CD4-positive, alpha-beta T cell treated with Interferon gamma for 1 hour (primary cell): ENCODE results near the gene PLXND1.
"Not testable (repeated sequence)": the region's sequence is repeated elsewhere in the genome, so short reads cannot be mapped to it uniquely, and the experiment has no call there.

Experiments
- DNase-seq: peaks from one replicate; pipeline ENCODE4 v3.0.0-alpha.2; 2020

Gene PLXND1

DNA sequence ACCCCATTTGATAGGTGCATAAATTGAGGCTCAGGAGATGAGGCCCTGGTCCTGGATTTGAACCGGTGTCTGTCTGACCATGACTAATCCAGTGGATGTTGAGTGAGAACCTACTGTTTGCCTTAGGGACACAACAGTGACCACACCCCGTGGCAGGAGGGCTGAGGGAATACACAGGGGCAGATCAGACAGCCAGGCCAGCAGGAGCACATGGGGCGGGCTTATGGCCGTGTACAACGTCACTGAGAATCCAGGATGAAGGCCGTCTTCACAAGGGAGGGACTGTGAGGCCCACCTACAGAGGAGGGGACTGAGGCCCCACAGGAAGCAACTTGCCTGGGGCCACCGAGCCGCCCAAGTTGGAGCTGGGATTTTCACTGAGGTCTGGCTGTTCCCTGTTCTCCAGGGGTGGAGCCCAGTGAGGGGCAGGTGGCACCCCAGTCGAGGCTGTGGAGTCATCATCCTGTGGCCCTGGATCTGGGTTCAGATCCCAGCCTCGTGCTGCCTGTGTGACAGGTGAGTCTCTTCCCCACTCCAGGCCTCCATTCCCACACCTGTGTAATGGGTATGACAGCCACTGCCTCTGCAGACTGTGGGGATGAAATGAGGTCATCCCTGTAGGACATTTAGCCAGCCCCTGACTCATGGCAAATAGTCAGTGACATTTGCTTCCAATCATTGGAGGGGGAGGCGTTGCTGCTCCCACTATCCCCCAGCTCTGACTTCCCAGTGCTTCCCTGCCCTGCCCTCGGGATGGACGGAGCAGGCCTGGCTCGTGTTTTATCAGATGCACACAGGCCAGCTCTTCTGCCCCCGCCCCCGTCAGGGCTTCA is 6.3 kb upstream of the PLXND1 start:
- DNase-seq, result no peak

DNA sequence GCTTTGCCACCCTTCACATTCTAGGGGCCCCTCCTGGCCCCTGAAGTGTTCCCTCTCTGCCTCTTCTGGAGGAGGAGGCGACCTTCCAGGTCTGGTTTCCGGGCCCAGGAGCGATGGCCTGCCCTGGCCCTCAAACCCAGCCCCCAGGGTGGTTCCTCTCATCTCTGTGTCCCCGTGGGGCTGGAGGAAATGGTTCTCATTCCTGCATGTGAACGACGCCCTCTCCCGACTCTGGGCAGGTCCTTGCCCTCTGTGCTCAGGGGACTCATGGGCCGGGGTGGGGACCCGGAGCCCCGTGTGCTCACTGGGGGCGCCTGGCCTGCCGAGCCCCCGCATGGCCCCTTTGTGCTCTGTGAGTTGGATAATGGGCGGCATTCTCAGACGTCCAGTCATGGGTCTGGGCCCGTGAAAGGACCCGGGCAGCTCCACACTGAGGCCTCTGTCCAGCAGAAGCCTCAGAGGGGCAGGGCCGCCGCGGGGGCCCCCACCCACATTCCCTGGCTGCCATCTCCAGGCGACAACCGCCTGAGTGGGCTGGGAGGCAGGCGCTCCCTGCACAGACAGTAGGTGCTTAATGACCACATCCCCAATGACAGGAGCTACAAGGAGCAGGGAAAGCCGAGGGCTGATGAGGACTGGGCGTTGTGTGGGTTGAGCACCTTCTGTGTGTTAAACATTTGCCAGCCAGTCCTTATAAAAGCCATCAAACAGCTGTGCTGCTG is 5.5 kb upstream of the PLXND1 start:
- DNase-seq, result no peak

DNA sequence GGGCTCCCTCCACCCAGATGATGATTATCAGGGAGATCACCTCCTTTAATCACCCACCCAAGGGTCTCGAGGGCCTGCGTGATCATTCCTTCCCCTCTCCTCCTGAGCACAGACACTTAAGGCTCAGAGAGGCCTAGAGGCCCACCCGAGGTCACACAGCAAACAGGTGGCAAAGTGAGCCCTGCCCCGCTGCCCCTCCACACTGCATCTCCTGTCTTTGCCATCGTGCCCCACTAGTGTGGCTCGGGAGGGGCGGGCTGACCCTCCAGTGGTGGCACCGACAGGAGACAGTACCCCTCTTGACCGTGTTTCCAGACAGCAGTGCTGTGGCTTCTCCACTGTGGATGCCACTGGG is 4.9 kb upstream of the PLXND1 start:
- no peak for DNase-seq

DNA sequence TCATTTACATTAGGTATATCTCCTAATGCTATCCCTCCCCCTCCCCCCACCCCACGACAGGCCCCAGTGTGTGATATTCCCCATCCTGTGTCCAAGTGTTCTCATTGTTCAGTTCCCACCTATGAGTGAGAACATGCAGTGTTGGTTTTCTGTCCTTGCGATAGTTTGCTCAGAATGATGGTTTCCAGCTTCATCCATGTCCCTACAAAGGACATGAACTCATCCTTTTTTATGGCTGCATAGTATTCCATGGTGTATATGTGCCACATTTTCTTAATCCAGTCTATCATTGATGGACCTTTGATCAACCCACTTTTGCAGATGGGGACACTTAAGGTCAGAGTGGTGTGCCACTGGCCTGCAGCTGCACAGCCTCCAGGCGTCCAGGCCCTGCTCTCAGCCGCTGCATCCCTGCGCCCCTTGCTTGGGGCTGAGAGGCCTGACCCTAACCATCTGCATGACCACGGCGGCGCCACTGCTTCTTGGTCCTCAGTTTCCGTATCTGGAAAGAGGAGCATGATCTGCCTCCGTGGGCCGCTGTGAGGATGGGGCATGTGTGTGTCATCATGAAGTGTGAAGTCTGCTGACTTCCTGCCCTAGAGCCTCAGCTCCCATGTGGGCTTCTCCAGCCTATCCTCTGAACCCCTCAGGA is 4.4 kb upstream of the PLXND1 start:
- not testable (repeated sequence) for DNase-seq

DNA sequence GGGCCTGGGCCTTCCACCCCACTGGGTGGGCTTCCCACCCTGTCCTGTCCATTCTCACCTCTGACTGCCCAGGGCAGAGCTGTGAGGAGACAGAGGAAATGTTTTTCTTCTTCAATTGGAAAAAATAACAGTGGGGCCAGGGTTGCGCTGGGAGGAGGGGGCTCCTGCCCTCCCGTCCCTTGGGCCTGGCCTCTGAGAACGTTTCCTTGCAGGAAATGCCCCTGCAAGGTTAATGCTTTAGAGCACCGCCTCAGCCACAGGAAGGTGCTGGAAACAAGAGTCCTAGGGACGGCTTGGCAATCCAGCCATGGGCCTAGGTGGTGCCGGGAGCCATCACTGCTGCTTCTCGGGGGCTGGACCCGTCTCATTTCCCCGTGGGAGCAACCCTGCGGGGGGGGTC is 3.8 kb upstream of the PLXND1 start:
- no peak for DNase-seq

DNA sequence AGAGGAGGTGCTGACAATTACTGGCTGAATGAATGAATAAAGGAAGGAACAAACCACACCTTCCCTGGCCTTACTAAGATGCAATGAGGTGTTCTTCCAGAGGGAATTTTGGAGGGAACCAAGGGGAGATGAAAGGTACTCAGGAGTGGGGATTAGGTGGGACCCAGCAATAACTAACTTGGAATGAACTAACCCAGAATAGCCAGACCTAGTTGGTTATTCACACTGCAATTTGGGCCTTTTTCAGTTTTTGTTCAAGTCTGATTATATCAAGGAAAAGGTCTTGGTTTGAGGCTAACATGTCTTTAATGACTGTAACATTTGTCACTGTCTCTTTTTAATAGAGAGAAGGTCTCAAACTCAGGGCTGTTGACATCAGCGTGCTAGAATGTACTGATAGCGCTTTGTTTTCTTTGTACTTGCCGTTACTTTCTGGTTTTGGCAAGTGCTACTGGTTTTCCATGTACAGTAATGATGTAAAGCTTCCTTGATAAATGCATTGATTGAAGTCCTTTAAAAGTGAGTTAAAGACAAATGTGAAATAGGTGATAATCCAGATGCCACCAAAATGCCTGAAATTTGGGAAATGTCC is 3.2 kb upstream of the PLXND1 start:
- no peak for DNase-seq

DNA sequence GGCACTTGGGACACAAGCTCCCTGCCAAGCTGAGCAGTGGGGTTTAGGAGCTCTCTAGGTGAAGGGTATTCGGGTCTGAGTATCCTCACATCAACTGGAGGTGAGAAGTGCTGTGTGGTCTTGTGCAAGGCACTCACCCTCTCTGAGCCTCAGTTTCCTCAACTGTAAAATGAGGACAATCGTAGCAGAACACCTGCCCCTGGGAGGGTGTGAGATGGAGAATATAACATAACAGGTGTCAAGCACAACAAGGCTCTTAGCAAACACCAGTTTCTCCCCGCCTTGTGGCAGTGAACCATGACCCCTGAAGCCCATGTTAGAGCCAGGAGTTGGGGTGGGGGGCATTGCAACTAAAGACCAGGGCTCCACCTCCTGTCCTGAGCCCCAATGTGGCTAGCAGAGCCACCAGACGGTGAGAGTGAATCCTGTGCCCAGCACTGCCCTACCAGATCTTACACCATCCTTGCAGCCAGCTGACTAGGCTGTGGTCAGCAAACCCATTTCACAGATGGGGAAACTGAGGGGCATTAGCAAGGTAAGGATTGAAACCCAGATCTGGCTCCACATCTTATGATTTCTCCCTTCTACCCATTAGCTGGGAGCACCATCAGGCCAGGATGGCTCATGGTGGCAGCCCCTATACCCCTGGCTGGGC is 2.6 kb upstream of the PLXND1 start:
- DNase-seq, result no peak

DNA sequence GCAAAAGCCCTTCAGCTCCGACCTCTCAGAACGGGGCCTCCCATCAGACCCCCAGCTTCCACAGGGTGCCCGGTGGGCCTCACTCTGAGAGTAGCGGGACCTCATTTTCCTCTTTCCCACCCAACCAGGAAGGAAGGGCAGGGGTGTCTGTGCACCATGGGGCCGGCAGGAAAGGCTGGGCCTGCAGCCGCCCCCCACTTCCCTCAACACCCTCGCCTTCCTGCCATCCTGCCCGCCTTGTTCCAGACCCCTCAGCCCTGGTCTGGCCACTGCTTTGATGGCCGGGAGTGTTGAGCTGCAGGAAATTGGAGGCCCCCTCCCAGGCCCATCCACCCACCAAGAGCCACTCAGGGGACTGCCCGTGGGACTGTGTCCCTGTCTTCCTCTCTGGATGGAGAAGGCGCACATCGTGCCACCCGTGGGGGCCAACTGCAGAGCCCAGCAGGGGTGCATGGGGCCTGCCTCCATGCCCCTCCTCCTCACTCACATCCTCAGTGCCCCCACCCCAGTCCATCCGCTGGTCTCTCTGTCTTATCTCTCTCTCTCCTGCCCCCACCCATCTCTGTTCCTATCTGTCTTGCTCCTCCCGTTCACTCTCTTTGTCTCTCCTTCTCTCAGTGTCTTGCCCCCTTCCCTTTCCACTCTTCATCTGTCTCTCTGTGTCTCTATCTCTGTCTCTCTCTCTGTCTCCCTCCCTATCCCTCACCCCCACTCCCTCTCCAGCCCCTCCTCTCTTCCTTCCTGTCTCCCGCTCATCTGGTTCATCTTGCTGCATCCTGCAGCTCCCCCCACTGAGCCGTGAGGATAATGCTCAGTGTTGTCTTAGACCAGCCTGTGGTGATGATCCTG is 1.8 kb upstream of the PLXND1 start:
- DNase-seq, result no peak

DNA sequence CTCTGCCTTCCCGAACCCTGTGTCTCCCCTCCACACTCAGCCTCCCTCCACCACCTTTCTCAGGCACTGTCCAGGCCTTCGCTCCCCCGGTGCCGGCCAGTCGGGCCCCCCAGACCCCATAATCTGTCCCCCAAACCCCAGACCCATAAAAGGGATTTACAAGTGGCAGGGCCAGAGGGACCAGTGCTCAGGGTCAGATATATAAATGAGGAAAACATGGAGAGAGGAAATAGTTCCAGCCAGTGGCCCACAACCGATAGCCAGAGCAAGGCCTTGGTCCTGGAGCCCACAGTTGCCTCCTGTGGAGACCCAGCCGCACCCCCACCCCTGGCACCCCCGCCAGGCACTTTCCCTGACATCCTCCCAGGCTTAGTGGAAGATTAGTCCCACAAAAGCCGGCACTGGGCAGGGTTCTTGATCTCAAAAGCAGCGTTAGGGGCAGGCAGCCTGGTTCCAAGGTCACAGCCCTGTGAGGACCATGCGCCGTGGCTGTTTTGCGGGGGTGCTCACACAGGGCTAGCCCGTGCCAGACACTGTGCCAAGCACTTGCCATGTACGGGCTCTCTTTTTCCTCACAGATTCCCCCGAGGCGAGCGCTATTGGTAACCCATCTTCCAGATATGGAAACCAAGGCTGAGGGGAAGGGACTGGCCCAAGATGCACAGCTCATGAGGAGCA is 1.1 kb upstream of the PLXND1 start:
- DNase-seq, result no peak

DNA sequence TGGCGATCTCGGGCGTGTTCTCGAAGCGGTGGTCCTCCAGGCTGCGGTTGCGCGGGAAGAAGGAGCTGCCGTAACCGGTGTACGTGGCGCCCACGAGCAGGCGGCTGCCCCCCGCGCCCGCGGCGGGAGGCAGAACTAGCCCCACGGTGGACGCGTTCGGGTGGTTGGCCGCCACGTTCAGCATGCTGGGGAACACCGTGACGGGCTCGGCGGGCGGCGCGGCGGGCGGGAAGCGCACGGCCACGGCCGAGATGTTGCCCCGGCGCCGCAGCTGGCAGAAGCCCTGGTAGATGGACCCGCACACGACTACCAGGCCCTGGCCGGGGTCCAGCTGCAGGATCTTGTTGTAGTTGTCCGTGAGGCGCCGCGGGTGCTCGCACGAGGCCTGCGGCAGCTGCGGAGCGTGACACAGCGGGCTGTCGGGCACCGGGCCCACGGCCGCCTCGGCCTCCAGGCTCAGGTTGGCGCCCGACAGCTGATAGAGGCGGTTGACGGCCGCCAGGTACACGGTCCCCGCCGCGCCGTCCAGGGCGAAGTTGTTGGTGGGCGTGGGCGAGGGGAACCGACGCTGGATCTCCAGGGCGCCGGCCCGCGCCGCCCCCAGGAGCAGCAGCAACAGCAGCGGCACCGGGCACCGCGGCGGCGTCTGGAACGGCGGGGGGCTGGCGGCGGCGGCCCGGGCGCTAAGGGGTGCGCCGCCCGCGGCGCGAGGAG is 397 bp downstream of the PLXND1 start:
- DNase-seq, result no peak

DNA sequence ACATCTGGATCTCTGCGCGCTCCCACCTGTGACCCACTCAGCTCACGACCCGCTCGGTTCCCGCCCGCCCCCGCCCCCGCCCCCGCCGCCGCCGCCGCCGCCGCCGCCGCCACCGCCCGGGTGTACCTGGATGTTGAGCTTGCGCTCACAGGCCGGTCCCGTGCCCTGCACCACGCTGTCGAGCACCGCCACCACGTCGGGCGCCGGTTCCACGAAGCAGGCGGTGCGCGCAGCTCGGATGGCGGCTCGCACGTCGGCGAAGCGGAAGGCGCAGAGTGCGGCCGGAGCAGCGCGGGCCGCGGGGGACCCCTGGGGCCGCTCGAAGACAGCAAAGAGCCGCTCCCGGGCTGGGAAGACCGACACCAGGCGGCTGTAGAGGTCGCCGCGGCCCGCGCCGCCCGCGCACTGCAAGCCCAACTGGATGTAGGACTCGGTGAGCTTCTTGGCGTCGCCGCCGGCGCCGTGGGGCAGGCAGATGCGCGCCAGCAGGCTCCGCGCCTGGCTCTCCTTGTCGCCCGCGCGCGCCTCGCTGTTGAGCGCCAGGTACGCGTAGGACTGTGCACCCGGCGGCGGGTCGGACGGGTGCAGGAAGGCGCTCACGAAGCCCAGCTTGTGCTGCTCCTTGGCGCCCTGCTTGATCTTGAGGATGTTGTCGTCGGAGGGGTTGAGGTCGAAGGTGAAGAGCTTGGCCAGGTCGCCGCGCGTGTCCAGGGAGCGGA is 1.1 kb downstream of the PLXND1 start:
- DNase-seq, result peak; percentile 25

DNA sequence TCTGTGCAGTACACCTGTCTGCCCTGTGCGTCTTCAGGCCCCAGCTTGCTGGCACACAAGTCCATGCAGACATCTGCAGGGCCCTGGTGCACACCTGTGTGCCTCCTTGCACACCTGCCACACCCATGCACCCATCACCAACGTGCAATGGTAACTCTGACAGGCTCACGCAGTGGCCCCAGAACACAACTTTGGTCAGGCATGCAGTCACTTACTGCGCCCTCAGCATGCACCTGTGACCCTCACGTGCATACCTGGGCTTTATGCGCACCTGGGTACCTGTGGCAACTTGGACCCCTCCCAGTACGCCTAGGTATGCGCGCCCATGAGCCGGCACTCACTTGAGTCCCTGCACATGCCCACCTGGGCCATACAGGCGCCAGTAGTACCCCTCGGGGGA is 1.7 kb downstream of the PLXND1 start:
- no peak for DNase-seq

DNA sequence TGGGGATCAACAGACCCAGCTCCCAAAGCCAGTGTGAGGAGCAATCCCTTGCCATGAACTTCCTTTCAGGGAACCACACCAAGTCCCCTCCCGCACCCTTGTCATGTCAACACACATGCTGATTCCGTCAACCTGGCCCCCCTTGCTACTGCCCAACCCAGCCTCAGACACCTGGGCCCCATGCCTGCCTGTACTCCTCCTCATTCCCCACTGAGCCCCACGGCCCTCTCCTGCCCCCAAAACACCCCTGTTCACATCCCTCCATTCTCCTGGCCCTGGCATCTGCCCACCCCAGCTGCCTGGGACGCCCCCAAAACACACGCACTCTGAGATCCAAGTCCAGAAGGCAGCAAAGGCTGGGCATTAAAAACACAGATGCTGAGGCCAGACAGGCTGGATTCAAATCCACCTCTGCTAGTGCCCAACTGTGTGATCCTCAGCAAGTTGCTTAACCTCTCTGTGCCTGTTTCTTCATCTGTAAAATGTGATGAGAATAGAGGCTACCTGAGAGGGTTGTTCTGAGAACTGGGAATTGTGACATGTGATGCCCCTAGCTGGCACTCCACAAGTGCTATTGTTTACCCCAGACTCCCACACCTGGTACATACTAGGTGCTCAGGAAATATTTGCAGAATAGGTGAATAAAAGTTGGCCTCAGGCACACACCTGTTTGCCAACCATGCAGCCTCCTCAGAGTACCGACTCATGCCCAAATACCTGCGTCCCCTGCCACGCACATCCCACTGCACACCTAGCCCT is 2.3 kb downstream of the PLXND1 start:
- DNase-seq, result no peak

DNA sequence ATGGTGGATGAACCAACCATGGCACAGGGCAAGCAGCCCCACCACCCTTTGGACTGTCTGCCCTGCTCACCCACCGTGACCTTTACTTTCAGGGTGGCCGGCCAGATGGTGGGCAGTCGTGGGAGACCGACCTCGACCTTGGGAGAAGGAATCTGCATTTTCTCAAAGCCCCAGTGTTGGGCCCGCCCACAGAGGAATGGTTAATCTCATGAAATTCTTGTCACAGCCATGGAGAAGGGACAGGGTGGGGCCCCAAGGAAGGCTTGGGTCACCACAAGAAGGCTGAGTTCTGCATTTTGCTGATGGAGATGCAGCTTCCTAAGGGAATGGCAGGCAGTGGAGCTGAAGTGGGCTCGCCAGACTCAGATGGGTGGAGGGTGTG is 2.9 kb downstream of the PLXND1 start:
- no peak for DNase-seq

DNA sequence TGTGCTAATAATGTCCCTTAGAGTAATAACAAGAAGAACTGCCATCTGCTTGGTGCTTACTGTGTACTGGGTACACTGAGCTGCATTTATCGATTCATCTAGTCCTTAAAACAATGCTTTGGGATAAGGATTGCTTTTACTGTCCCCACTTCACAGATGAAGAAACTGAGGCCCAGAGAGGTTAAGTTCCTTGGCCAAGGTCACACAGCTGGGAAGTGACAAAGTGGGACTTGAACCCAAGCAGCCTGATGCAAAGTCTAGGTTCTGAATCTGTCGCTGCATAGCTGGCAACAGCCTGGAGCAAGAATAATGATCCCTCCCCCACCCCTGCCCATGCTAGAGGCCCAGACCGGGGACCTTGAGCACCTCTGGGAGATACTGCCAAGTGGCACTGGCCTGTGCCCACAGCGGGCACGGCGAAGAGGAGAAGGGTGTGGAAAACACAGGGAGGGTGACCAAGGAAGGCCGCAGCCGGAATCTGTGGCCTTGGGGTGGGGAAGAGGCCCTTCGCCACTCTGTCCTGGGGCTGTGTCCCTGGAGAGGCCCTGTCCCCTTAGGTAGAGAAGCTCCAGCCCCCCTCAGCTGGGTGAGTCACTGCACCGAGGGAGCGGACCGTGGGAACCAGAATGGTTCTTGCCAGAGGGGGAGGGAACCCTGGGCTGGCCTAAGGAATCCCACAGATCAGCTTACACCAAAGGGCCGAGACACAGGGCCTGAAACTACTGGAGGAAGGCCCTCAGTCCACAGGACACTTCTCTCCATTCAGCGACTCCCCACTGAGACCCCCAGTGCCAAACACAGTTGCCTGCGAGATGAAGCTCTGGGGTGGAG is 3.5 kb downstream of the PLXND1 start:
- no peak for DNase-seq

DNA sequence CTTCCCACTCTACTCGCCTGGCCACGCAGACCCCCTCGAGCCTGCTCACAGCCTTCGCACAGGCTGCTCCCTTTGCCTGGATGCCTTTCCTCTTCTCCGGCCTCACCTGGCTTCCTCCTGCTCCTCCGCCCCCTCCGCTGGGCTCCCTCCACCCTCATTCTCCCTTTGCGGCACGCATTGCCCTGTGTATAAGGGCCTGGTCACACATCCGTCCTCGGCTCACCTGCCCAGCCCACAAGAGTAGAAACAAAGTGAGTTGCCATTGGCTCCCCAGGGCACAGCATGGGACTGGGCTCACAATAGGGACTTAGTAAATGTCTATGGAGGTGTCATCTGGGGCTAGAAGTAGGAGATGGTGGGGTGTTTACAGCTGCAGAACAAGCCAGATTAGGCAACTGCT is 4.2 kb downstream of the PLXND1 start:
- no peak for DNase-seq

DNA sequence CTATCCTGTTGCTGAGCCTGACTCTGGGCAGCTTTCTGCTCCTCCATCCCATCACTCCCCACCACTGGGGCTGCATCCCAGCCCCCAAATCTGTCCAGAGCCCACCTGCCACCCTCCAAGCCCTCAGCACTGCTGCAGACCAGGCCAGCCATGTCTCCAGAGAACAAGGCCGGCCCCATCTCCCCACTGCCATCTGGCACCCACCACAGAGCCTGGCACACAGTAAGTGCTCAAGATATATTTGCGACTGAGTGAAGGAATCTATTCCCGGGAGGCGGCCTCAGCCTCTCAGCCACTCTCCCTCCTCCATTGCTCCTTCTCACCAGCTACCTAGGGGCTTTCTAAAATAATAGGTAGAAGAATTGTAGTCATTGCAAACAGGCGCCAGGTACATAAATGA is 4.8 kb downstream of the PLXND1 start:
- no peak for DNase-seq

DNA sequence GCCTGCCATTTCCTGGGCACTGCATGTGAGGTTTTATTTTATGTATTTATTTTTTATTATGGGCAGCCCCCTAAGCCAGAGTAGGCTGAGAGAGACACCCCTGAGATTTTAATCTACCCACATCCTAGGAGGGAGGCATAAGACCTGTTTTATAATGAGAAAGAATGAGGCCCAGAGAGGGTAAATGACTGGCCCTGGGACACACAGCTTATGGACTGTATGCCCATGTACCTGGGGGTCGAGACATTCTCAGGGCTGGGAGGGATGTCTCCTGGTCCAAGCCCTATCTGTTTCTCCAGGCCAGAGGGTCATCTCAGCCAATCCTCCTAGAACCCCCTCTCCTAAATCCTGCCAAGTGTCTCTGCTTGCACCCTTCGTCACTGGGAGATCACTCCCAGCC is 6.1 kb downstream of the PLXND1 start:
- no peak for DNase-seq

DNA sequence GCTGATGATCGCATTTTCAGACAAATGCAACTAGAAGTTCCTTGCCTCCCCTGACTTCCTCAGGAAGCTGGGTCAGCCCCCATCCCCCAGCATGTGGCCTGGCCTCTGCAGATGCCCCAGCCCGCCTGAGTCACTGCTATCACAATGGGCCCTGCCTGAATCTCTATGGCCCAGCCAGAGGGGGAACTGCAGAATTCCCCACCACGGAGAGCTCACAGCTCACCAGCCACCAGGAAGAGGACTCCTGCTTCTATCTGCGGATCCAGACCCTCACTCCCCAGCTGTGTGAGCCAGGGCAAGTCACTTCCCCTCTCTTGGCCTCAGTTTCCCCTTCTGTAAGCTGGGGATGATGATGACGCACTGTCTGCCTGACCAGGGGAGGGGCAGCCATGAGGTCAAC is 6.9 kb downstream of the PLXND1 start:
- DNase-seq, result peak; percentile 69
